ENCODE measurements around the gene PIAS4. TPM values are rescaled to one million over a fixed set of nuclear protein-coding genes. Genes with fewer than 3 reads are reported as not detected.
A peak's percentile ranks its signal among the peaks of the same experiment; 100 is the strongest.

PIAS4 gene
- total and polyA plus RNA-seq, 2 of the 13 experiments (the other 11 are each of a cell fraction or from before 2014, with no cell fraction given), result 9.0 to 20.1 TPM

DNA sequence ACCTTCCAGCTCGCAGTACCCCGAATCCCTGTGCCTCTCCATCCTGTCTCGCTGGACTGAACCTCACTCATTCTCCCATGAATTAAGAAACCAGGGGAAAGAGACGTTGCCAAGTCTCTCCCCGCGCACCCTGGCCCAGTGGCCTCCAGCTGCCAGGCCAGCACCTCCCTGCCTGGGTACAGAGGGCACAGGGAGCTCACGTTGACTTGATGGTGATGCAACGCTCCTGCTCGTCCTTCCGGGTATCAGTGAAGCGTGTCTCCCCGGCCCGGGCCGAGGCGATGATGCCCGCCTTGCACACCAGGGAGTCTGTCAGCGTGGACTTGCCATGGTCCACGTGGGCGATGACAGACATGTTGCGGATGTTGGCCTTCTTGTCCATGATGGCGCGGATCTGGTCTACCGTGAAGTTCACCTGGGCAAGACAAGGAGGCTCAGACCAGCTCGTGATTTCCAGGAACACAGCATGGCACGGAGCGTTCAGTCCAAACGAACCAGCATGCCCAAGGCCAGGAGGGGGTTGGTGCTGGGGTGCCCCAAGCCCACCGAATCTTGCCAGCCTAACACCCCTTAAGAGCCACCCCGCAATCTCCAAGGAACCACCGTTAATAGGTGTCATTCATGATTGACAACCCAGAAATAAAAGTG lies 23.5 kb upstream of the PIAS4 start (continued):
- no peak for TF ChIP-seq ARNTL (CRISPR knock-in tag; IDR thresholded peaks at IDR 0.05)
- no peak for TF ChIP-seq RFX1 (IDR thresholded peaks at IDR 0.05)
- TF ChIP-seq, protein P1, sequence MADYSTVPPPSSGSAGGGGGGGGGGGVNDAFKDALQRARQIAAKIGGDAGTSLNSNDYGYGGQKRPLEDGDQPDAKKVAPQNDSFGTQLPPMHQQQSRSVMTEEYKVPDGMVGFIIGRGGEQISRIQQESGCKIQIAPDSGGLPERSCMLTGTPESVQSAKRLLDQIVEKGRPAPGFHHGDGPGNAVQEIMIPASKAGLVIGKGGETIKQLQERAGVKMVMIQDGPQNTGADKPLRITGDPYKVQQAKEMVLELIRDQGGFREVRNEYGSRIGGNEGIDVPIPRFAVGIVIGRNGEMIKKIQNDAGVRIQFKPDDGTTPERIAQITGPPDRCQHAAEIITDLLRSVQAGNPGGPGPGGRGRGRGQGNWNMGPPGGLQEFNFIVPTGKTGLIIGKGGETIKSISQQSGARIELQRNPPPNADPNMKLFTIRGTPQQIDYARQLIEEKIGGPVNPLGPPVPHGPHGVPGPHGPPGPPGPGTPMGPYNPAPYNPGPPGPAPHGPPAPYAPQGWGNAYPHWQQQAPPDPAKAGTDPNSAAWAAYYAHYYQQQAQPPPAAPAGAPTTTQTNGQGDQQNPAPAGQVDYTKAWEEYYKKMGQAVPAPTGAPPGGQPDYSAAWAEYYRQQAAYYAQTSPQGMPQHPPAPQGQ (CRISPR knock-in tag; IDR thresholded peaks at IDR 0.05; ENCODE audit: borderline replicate concordance), result no peak
- TF ChIP-seq, protein P2, sequence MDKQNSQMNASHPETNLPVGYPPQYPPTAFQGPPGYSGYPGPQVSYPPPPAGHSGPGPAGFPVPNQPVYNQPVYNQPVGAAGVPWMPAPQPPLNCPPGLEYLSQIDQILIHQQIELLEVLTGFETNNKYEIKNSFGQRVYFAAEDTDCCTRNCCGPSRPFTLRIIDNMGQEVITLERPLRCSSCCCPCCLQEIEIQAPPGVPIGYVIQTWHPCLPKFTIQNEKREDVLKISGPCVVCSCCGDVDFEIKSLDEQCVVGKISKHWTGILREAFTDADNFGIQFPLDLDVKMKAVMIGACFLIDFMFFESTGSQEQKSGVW (CRISPR knock-in tag; IDR thresholded peaks at IDR 0.05; ENCODE audit: borderline replicate concordance), result no peak
- TF ChIP-seq PAF1 (CRISPR knock-in tag; IDR thresholded peaks at IDR 0.05), result peak; percentile 39; the same call in 1 of the 2 replicates
- TF ChIP-seq ZFYVE20 (CRISPR knock-in tag; IDR thresholded peaks at IDR 0.05; ENCODE audit: borderline replicate concordance, low read depth), result no peak
- peak; percentile 9; the same call in 1 of the 2 replicates for TF ChIP-seq THAP11 (CRISPR knock-in tag; IDR thresholded peaks at IDR 0.05)
- peak; percentile 93 for TF ChIP-seq TGIF2 (CRISPR knock-in tag; IDR thresholded peaks at IDR 0.05)
- no peak for TF ChIP-seq HNF4G (IDR thresholded peaks at IDR 0.05; ENCODE audit: borderline replicate concordance, low read depth, low read length)
- TF ChIP-seq HNF4G (CRISPR knock-in tag; IDR thresholded peaks at IDR 0.05; ENCODE audit: borderline replicate concordance, low read depth), result no peak
- TF ChIP-seq ZNF350 (CRISPR knock-in tag; IDR thresholded peaks at IDR 0.05; ENCODE audit: borderline replicate concordance, low read depth), result no peak
- TF ChIP-seq, protein P3, sequence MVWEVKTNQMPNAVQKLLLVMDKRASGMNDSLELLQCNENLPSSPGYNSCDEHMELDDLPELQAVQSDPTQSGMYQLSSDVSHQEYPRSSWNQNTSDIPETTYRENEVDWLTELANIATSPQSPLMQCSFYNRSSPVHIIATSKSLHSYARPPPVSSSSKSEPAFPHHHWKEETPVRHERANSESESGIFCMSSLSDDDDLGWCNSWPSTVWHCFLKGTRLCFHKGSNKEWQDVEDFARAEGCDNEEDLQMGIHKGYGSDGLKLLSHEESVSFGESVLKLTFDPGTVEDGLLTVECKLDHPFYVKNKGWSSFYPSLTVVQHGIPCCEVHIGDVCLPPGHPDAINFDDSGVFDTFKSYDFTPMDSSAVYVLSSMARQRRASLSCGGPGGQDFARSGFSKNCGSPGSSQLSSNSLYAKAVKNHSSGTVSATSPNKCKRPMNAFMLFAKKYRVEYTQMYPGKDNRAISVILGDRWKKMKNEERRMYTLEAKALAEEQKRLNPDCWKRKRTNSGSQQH (CRISPR knock-in tag; IDR thresholded peaks at IDR 0.05; ENCODE audit: low read depth), result 0 out of 2 replicates have a peak, but pooled peaks have one; percentile 17
- TF ChIP-seq, protein P4, sequence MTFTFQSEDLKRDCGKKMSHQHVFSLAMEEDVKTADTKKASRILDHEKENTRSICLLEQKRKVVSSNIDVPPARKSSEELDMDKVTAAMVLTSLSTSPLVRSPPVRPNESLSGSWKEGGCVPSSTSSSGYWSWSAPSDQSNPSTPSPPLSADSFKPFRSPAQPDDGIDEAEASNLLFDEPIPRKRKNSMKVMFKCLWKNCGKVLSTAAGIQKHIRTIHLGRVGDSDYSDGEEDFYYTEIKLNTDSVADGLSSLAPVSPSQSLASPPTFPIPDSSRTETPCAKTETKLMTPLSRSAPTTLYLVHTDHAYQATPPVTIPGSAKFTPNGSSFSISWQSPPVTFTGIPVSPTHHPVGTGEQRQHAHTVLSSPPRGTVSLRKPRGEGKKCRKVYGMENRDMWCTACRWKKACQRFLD (CRISPR knock-in tag; IDR thresholded peaks at IDR 0.05; ENCODE audit: borderline replicate concordance), result no peak
- TF ChIP-seq ZSCAN9 (CRISPR knock-in tag; IDR thresholded peaks at IDR 0.05; ENCODE audit: borderline replicate concordance), result no peak
- TF ChIP-seq DR1 (CRISPR knock-in tag; IDR thresholded peaks at IDR 0.05), result 0 out of 2 replicates have a peak, but pooled peaks have one; percentile 20
- TF ChIP-seq, protein P5, sequence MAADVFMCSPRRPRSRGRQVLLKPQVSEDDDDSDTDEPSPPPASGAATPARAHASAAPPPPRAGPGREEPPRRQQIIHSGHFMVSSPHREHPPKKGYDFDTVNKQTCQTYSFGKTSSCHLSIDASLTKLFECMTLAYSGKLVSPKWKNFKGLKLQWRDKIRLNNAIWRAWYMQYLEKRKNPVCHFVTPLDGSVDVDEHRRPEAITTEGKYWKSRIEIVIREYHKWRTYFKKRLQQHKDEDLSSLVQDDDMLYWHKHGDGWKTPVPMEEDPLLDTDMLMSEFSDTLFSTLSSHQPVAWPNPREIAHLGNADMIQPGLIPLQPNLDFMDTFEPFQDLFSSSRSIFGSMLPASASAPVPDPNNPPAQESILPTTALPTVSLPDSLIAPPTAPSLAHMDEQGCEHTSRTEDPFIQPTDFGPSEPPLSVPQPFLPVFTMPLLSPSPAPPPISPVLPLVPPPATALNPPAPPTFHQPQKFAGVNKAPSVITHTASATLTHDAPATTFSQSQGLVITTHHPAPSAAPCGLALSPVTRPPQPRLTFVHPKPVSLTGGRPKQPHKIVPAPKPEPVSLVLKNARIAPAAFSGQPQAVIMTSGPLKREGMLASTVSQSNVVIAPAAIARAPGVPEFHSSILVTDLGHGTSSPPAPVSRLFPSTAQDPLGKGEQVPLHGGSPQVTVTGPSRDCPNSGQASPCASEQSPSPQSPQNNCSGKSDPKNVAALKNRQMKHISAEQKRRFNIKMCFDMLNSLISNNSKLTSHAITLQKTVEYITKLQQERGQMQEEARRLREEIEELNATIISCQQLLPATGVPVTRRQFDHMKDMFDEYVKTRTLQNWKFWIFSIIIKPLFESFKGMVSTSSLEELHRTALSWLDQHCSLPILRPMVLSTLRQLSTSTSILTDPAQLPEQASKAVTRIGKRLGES (CRISPR knock-in tag; IDR thresholded peaks at IDR 0.05; ENCODE audit: borderline replicate concordance), result no peak
- TF ChIP-seq TAF15 (IDR thresholded peaks at IDR 0.05; ENCODE audit: low read depth, low read length, poor library complexity, severe bottlenecking), result no peak
- no peak for TF ChIP-seq ZSCAN20 (CRISPR knock-in tag; IDR thresholded peaks at IDR 0.05; ENCODE audit: borderline replicate concordance)
- no peak for TF ChIP-seq ZNF24 (IDR thresholded peaks at IDR 0.05)
- TF ChIP-seq HDAC6 (IDR thresholded peaks at IDR 0.05; ENCODE audit: low read depth, low read length), result no peak

Measured in HepG2 (cell line).